GM12878 (cell line): ENCODE results near the gene MAGI2. TPM values are rescaled to one million over a fixed set of nuclear protein-coding genes. Genes with fewer than 3 reads are reported as not detected.

ENCODE experiments used
- ATAC-seq: fragments of 200-7000 bp; cut with Tn5 transposase; 3 replicates; pipeline ENCODE4 v1.9.1; 2020; ENCODE audit warnings: mild to moderate bottlenecking, moderate library complexity
- BruUV-seq: library from RNA; stranded (reverse); fragments of 400-500 nt; replicated peaks from 2 replicates; lab custom pipeline; 2021; lab: Mats Ljungman, UMichigan
- CTCF ChIA-PET: fragments of 300-600 bp; sonication (Branson Sonifier 250); formaldehyde crosslinking; extraction: SDS; loops from one replicate; lab custom pipeline; 2021; ENCODE audit warnings: inconsistent platforms; lab: Yijun Ruan, JAX
- POLR2A ChIA-PET: fragments of 350-600 bp; formaldehyde crosslinking; extraction: SDS; loops from one replicate; lab custom pipeline; 2021; ENCODE audit warnings: inconsistent platforms; lab: Charles Lee
- RAD21 ChIA-PET: fragments of 300-600 bp; sonication (Branson Sonifier 250); formaldehyde crosslinking; loops from one replicate; lab custom pipeline; 2023; ENCODE audit warnings: antibody characterized with exemption; ENCODE audit not compliant: unreplicated experiment; lab: Charles Lee
- SMC1A ChIA-PET: fragments of 300-600 bp; sonication (Branson Sonifier 250); formaldehyde crosslinking; loops from one replicate; lab custom pipeline; 2023; ENCODE audit not compliant: unreplicated experiment, uncharacterized antibody; lab: Charles Lee
- DNase-seq: peaks from one replicate; pipeline ENCODE4 v3.0.0-alpha.2; 2011; ENCODE audit warnings: low read depth, low spot score
- FAIRE-seq: peaks from 3 replicates; lab custom pipeline; 2011; peaks lifted over from hg19 to GRCh38; lab: Jason Lieb, UNC
- H2AFZ ChIP-seq: 2 replicates; pipeline ENCODE4 v1.6.0; 2011; ENCODE audit warnings: low read depth, low read length, control low read depth; ENCODE audit not compliant: control insufficient read depth
- H3K27ac ChIP-seq: 2 replicates; pipeline ENCODE4 v1.5.1; 2011; ENCODE audit warnings: control low read depth; ENCODE audit not compliant: control insufficient read depth, insufficient read depth
- H3K27me3 ChIP-seq, 2 experiments: replicated peaks in 1 of 2; 2 replicates each; pipeline versions ENCODE4 v1.6.0 to v1.6.1; 2011; ENCODE audit warnings: low read length in 1 of 2; ENCODE audit not compliant: control insufficient read depth in 2 of 2, insufficient read depth in 2 of 2
- H3K36me3 ChIP-seq, 2 experiments: 2 replicates each; pipeline ENCODE4 v1.5.1; 2011; ENCODE audit warnings: low read length in 1 of 2; ENCODE audit not compliant: control insufficient read depth in 2 of 2, insufficient read depth in 2 of 2
- H3K4me1 ChIP-seq: 2 replicates; pipeline ENCODE4 v1.6.1; 2011; ENCODE audit warnings: mild to moderate bottlenecking, low read length, moderate library complexity, mixed read lengths; ENCODE audit not compliant: control insufficient read depth, insufficient read depth
- H3K4me2 ChIP-seq: 2 replicates; pipeline ENCODE4 v1.6.0; 2011; ENCODE audit warnings: control low read depth; ENCODE audit not compliant: control insufficient read depth, insufficient read depth
- H3K4me3 ChIP-seq: fragments of 200-600 bp; sonication (generic); 2 replicates; pipeline ENCODE4 v1.5.1; 2016
- H3K79me2 ChIP-seq: 2 replicates; pipeline ENCODE4 v1.6.0; 2011; ENCODE audit warnings: low read length; ENCODE audit not compliant: control insufficient read depth, insufficient read depth
- H3K9ac ChIP-seq: 2 replicates; pipeline ENCODE4 v1.8.0; 2011; ENCODE audit warnings: low read length, control low read depth, mixed read lengths; ENCODE audit not compliant: control insufficient read depth, insufficient read depth
- H3K9me3 ChIP-seq: replicated peaks from 3 replicates; pipeline ENCODE4 v1.5.1; 2011; ENCODE audit warnings: mild to moderate bottlenecking, low read length; ENCODE audit not compliant: control insufficient read depth, insufficient read depth
- H4K20me1 ChIP-seq: 2 replicates; pipeline ENCODE4 v1.6.0; 2011; ENCODE audit not compliant: control insufficient read depth, insufficient read depth
- BHLHE40 ChIP-seq, 2 experiments: fragments of 450-650 bp in 1 of 2; IDR thresholded peaks; 2 replicates each; pipeline ENCODE4 v1.6.1; 2011 to 2017; ENCODE audit warnings: low read depth in 2 of 2, borderline replicate concordance in 1 of 2, improper control_type of control experiment in 1 of 2, low read length in 1 of 2, mild to moderate bottlenecking in 1 of 2
- CBX3 ChIP-seq: fragments of 200-600 bp; sonication (generic); IDR thresholded peaks from 2 replicates; pipeline ENCODE4 v1.6.1; 2016; ENCODE audit warnings: low read depth, borderline replicate concordance
- CHD1 ChIP-seq: IDR thresholded peaks from 2 replicates; pipeline ENCODE4 v1.6.1; 2012; ENCODE audit warnings: low read depth, low read length, improper control_type of control experiment
- POU2F2 ChIP-seq: IDR thresholded peaks from 3 replicates; pipeline ENCODE4 v1.6.1; 2011; ENCODE audit warnings: low read depth, mild to moderate bottlenecking, low read length, borderline replicate concordance
- RCOR1 ChIP-seq: conservative IDR thresholded peaks from 2 replicates; pipeline ENCODE4 v1.6.1; 2012; ENCODE audit warnings: low read depth, low read length, improper control_type of control experiment
- REST ChIP-seq: IDR thresholded peaks from 2 replicates; pipeline ENCODE4 v1.6.1; 2012; ENCODE audit warnings: mild to moderate bottlenecking, low read depth, low read length
- ZNF274 ChIP-seq: IDR thresholded peaks from one replicate; pipeline ENCODE4 v1.8.0; 2011; ENCODE audit not compliant: insufficient read length, insufficient read depth
- WGBS: methylation state at CpG from one replicate; pipeline ENCODE4 v1.1.6; 2016; ENCODE audit warnings: low lambda C conversion rate; ENCODE audit not compliant: insufficient replicate concordance, insufficient coverage; ENCODE audit errors: missing lambda C conversion rate; 5-methylcytosine and 5-hydroxymethylcytosine counted together
- in situ Hi-C: fragments of 300-500 bp; cut with MboI; formaldehyde crosslinking; loops from 9 replicates; pipeline ENCODE4 v1.14.3; 2018; ENCODE audit warnings: mixed read lengths
- intact Hi-C: fragments of 100-400 bp; cut with micrococcal nuclease; formaldehyde crosslinking; loops from one replicate; pipeline ENCODE4 v1.14.2; 2022; ENCODE audit not compliant: unreplicated experiment
- polyA plus RNA-seq, 11 experiments: library from polyadenylated mRNA; depleted of rRNA in 4 of 11; unstranded in 6 of 11; stranded (reverse) in 5 of 11; fragments of >200 nt; fragmentation: Nextera tagmentation in 4 of 11; fragmentation: Illumina TruSeq in 1 of 11; extraction: Ambion mirVana in 4 of 11; extraction: Trizol in 1 of 11; gene quantifications; 1 replicate in 1 of 11; 2 replicates in 10 of 11; pipeline versions ENCODE4 v1.2.1 to v1.2.3, GENCODE V29; 2011 to 2016; ENCODE audit warnings: inconsistent platforms in 2 of 11, missing spikeins in 2 of 11, low read depth in 1 of 11
- total RNA-seq, 4 experiments: library from RNA; depleted of rRNA in 3 of 4; stranded (reverse); fragments of >200 nt in 3 of 4; fragmentation: Illumina TruSeq in 1 of 4; extraction: Trizol in 1 of 4; gene quantifications; 2 replicates each; pipeline versions ENCODE4 v1.2.1 to v1.2.3, GENCODE V29; 2013 to 2021
- TF ChIP-seq, protein P1 (sequence below): fragments of 450-650 bp; IDR thresholded peaks from 2 replicates; pipeline ENCODE4 v1.6.1; 2017; ENCODE audit warnings: borderline replicate concordance
- TF ChIP-seq, protein P2 (sequence below): IDR thresholded peaks from 2 replicates; pipeline ENCODE4 v1.6.1; 2011; ENCODE audit warnings: low read depth, low read length, improper control_type of control experiment, borderline replicate concordance

The MAGI2 gene
- total and polyA plus RNA-seq, 10 of the 15 experiments (the other 5 are each of a cell fraction or from before 2014, with no cell fraction given), result 0.01 to 0.31 (median 0.05) TPM; not detected in 2

DNA sequence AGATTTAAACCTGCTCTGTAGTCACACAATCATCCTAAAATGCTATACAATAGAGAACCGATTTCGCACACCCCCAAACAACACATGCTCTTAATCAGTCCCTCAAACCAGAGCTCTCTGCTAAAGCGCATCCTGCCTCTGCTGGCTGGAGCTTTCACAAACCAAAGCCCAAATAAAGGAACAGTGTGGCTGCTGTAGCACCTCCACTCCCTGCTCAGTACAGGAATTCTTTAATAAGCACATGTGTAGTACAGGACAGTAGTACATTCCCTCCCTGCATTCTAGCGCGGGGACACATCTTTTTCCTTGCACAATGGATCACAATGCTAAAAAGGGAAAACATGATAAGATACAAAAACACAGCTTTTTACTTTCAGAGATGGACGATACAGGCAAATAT is 684.6 kb downstream of the MAGI2 start:
- Histone ChIP-seq H3K9me3 (no peaks in the 10 kb centered on the region), H3K4me1 (peaks cover 2% of the 10 kb centered on the region; the same call in 1 of the 2 replicates), H3K9ac (no peak overlapping the region), H3K27ac (no peak overlapping the region), H3K27me3 (no peaks in the 10 kb centered on the region; a peak in 1 of 4 replicates), H3K4me2 (no peak overlapping the region), H2AFZ (no peak overlapping the region), H3K36me3 (no peaks in the 10 kb centered on the region), H3K79me2 (no peaks in the 10 kb centered on the region), H4K20me1 (no peaks in the 10 kb centered on the region), H3K4me3 (no peak overlapping the region)
- ChIA-PET SMC1A (no interaction called here), CTCF (no interaction called here), POLR2A (no interaction called here), RAD21 (no interaction called here)
- 40% methylated on average over 6 of the region's 6 CpGs for whole genome bisulfite sequencing
- DNase-seq (no peak), ATAC-seq (no peak), FAIRE-seq (no peak)
- intact Hi-C loops (no loop called here), in situ Hi-C loops (no loop called here)
- BruUV-seq, result no TSS peak
- TF ChIP-seq CHD1 (no peak), BHLHE40 (IDR thresholded peaks at IDR 0.05; ENCODE audit: borderline replicate concordance in 1 of 2, low read depth in 2 of 2, low read length in 1 of 2) (no peak), REST (no peak), RCOR1 (no peak), ZNF274 (no peak), POU2F2 (no peak), CBX3 (no peak)
- TF ChIP-seq, protein P1, sequence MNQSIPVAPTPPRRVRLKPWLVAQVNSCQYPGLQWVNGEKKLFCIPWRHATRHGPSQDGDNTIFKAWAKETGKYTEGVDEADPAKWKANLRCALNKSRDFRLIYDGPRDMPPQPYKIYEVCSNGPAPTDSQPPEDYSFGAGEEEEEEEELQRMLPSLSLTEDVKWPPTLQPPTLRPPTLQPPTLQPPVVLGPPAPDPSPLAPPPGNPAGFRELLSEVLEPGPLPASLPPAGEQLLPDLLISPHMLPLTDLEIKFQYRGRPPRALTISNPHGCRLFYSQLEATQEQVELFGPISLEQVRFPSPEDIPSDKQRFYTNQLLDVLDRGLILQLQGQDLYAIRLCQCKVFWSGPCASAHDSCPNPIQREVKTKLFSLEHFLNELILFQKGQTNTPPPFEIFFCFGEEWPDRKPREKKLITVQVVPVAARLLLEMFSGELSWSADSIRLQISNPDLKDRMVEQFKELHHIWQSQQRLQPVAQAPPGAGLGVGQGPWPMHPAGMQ, result no peak
- TF ChIP-seq, protein P2, sequence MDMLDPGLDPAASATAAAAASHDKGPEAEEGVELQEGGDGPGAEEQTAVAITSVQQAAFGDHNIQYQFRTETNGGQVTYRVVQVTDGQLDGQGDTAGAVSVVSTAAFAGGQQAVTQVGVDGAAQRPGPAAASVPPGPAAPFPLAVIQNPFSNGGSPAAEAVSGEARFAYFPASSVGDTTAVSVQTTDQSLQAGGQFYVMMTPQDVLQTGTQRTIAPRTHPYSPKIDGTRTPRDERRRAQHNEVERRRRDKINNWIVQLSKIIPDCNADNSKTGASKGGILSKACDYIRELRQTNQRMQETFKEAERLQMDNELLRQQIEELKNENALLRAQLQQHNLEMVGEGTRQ, result no peak
